HEK293 (cell line): ENCODE results near the gene SBSN.

Source experiments
- FEZF1 ChIP-seq: fragments of 450-650 bp; formaldehyde crosslinking; IDR thresholded peaks from 2 replicates; pipeline ENCODE4 v1.5.1; 2016; ENCODE audit warnings: missing biosample characterization, missing genetic modification characterization
- GFI1B ChIP-seq: fragments of 450-650 bp; formaldehyde crosslinking; IDR thresholded peaks from 2 replicates; pipeline ENCODE4 v1.5.1; 2016; ENCODE audit warnings: missing biosample characterization, missing genetic modification characterization
- KLF16 ChIP-seq: fragments of 450-650 bp; formaldehyde crosslinking; IDR thresholded peaks from 2 replicates; pipeline ENCODE4 v1.5.1; 2017; ENCODE audit warnings: missing biosample characterization, missing genetic modification characterization
- OVOL3 ChIP-seq: fragments of 450-650 bp; formaldehyde crosslinking; IDR thresholded peaks from 2 replicates; pipeline ENCODE4 v1.5.1; 2016; ENCODE audit warnings: missing biosample characterization, missing genetic modification characterization
- ZNF274 ChIP-seq, 2 experiments: fragments of 200-500 bp in 1 of 2; fragments of 450-650 bp in 1 of 2; sonication (Bioruptor generic) in 1 of 2; formaldehyde crosslinking in 1 of 2; IDR thresholded peaks; 2 replicates each; pipeline versions ENCODE4 v1.5.1 to v1.6.1; 2014 to 2016; ENCODE audit warnings: borderline replicate concordance in 1 of 2, inconsistent platforms in 1 of 2, low read length in 1 of 2, missing biosample characterization in 1 of 2, missing genetic modification characterization in 1 of 2
- ZNF292 ChIP-seq: fragments of 450-650 bp; formaldehyde crosslinking; IDR thresholded peaks from 2 replicates; pipeline ENCODE4 v1.5.1; 2016; ENCODE audit warnings: low read depth, missing biosample characterization, missing genetic modification characterization, borderline replicate concordance
- ZNF311 ChIP-seq: fragments of 450-650 bp; formaldehyde crosslinking; IDR thresholded peaks from 2 replicates; pipeline ENCODE4 v1.5.1; 2017; ENCODE audit warnings: missing biosample characterization, missing genetic modification characterization, borderline replicate concordance
- ZNF350 ChIP-seq: fragments of 450-650 bp; formaldehyde crosslinking; IDR thresholded peaks from 2 replicates; pipeline ENCODE4 v1.5.0; 2017; ENCODE audit warnings: missing biosample characterization, mild to moderate bottlenecking, missing genetic modification characterization
- ZNF433 ChIP-seq: fragments of 450-650 bp; formaldehyde crosslinking; IDR thresholded peaks from 2 replicates; pipeline ENCODE4 v1.5.1; 2016; ENCODE audit warnings: missing biosample characterization, missing genetic modification characterization, low read depth
- ZNF529 ChIP-seq: fragments of 450-650 bp; formaldehyde crosslinking; IDR thresholded peaks from 2 replicates; pipeline ENCODE4 v1.5.1; 2017; ENCODE audit warnings: missing genetic modification characterization, missing biosample characterization; ENCODE audit not compliant: insufficient replicate concordance
- ZNF664 ChIP-seq: fragments of 450-650 bp; formaldehyde crosslinking; IDR thresholded peaks from 2 replicates; pipeline ENCODE4 v1.5.1; 2016; ENCODE audit warnings: missing biosample characterization, missing genetic modification characterization
- ZNF792 ChIP-seq: fragments of 450-650 bp; formaldehyde crosslinking; IDR thresholded peaks from 2 replicates; pipeline ENCODE4 v1.5.1; 2016; ENCODE audit warnings: missing biosample characterization, missing genetic modification characterization
- TF ChIP-seq, protein P1 (sequence below): fragments of 450-650 bp; formaldehyde crosslinking; conservative IDR thresholded peaks from 2 replicates; pipeline ENCODE4 v1.5.1; 2016; ENCODE audit warnings: low read depth, missing biosample characterization, missing genetic modification characterization
- TF ChIP-seq, protein P2 (sequence below): fragments of 450-650 bp; IDR thresholded peaks from 2 replicates; pipeline ENCODE4 v1.5.1; 2018; ENCODE audit warnings: missing biosample characterization, mild to moderate bottlenecking, missing genetic modification characterization
- TF ChIP-seq, protein P3 (sequence below): fragments of 450-650 bp; formaldehyde crosslinking; IDR thresholded peaks from 2 replicates; pipeline ENCODE4 v1.5.1; 2017; ENCODE audit warnings: missing biosample characterization, missing genetic modification characterization
- TF ChIP-seq, protein P4 (sequence below): fragments of 450-650 bp; formaldehyde crosslinking; IDR thresholded peaks from 2 replicates; pipeline ENCODE4 v1.5.1; 2016; ENCODE audit warnings: missing biosample characterization, missing genetic modification characterization
- TF ChIP-seq, protein P5 (sequence below): fragments of 450-650 bp; formaldehyde crosslinking; IDR thresholded peaks from 2 replicates; pipeline ENCODE4 v1.5.1; 2016; ENCODE audit warnings: missing biosample characterization, missing genetic modification characterization
- TF ChIP-seq, protein P6 (sequence below): fragments of 450-650 bp; formaldehyde crosslinking; IDR thresholded peaks from 2 replicates; pipeline ENCODE4 v1.5.1; 2016; ENCODE audit warnings: missing biosample characterization, missing genetic modification characterization
- TF ChIP-seq, protein P7 (sequence below): fragments of 450-650 bp; formaldehyde crosslinking; IDR thresholded peaks from 2 replicates; pipeline ENCODE4 v1.5.1; 2016; ENCODE audit warnings: missing biosample characterization, missing genetic modification characterization

SBSN gene

DNA sequence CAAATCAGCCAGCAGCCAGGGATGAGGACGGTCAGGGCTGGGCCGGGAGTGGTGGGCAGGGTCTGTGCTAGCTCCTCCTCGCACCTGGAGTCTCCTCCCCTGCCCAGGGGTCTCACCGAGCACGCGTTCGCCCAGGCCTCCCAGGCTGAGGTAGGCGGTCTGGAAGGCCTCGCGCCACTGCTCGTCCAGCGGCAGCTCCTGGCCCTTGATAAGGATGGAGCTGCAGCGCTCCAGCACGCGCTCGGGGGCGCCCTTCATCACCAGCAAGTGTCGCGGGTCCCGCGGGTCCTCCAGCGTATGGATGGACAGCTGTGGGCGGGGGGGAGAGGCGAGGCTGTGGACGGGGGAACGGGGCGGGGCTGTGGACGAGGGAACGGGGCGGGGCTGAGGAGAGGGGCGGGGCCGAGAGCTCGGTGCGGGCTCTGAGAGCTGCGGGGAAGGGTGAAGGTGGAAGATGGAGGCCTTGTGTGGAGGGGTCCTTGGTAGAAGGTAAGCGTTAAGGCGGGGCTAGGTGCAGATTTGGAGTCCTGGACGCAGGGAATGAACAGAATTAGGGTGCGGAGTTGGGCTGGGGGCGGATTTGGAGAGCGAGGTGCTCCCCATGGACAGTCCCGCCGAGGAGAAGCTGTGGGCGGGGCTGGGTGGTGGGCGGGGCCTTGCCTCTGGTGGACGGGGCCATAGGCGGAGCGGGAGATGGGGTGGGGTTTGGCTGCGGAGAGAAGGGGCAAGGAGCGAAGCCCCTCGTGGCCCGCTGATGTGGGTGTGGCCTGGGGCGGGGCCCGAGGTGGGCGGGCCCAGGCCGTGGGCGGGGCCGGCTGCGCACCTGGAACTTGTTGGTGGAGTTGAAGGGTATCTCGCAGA, 29.7 kb upstream of the SBSN start (continued):
- TF ChIP-seq, protein P1, sequence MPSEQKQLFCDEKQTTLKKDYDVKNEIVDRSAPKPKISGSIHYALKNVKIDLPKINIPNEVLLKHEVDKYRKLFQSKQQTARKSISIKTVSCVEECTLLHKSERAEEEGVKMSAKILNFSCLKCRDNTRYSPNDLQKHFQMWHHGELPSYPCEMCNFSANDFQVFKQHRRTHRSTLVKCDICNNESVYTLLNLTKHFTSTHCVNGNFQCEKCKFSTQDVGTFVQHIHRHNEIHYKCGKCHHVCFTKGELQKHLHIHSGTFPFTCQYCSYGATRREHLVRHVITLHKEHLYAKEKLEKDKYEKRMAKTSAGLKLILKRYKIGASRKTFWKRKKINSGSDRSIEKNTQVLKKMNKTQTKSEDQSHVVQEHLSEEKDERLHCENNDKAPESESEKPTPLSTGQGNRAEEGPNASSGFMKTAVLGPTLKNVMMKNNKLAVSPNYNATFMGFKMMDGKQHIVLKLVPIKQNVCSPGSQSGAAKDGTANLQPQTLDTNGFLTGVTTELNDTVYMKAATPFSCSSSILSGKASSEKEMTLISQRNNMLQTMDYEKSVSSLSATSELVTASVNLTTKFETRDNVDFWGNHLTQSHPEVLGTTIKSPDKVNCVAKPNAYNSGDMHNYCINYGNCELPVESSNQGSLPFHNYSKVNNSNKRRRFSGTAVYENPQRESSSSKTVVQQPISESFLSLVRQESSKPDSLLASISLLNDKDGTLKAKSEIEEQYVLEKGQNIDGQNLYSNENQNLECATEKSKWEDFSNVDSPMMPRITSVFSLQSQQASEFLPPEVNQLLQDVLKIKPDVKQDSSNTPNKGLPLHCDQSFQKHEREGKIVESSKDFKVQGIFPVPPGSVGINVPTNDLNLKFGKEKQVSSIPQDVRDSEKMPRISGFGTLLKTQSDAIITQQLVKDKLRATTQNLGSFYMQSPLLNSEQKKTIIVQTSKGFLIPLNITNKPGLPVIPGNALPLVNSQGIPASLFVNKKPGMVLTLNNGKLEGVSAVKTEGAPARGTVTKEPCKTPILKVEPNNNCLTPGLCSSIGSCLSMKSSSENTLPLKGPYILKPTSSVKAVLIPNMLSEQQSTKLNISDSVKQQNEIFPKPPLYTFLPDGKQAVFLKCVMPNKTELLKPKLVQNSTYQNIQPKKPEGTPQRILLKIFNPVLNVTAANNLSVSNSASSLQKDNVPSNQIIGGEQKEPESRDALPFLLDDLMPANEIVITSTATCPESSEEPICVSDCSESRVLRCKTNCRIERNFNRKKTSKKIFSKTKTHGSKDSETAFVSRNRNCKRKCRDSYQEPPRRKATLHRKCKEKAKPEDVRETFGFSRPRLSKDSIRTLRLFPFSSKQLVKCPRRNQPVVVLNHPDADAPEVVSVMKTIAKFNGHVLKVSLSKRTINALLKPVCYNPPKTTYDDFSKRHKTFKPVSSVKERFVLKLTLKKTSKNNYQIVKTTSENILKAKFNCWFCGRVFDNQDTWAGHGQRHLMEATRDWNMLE (tag by site-specific recombination), result no peak
- TF ChIP-seq ZNF292 (no peak), ZNF664 (no peak), FEZF1 (tag by site-specific recombination) (no peak), KLF16 (tag by site-specific recombination) (peak; percentile 99), ZNF792 (tag by site-specific recombination) (no peak; the same call in 1 of the 2 replicates), GFI1B (tag by site-specific recombination) (no peak), ZNF274 (IDR thresholded peaks at IDR 0.05; ENCODE audit: low read length) (no peak), ZNF274 (tag by site-specific recombination; IDR thresholded peaks at IDR 0.05; ENCODE audit: borderline replicate concordance) (no peak; the same call in 1 of the 2 replicates), ZNF529 (tag by site-specific recombination) (no peak), ZNF350 (tag by site-specific recombination) (no peak), OVOL3 (no peak), ZNF433 (no peak), ZNF311 (tag by site-specific recombination) (no peak)
- TF ChIP-seq, protein P2, sequence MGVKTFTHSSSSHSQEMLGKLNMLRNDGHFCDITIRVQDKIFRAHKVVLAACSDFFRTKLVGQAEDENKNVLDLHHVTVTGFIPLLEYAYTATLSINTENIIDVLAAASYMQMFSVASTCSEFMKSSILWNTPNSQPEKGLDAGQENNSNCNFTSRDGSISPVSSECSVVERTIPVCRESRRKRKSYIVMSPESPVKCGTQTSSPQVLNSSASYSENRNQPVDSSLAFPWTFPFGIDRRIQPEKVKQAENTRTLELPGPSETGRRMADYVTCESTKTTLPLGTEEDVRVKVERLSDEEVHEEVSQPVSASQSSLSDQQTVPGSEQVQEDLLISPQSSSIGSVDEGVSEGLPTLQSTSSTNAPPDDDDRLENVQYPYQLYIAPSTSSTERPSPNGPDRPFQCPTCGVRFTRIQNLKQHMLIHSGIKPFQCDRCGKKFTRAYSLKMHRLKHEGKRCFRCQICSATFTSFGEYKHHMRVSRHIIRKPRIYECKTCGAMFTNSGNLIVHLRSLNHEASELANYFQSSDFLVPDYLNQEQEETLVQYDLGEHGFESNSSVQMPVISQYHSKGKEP (tag by site-specific recombination), result no peak
- TF ChIP-seq, protein P3, sequence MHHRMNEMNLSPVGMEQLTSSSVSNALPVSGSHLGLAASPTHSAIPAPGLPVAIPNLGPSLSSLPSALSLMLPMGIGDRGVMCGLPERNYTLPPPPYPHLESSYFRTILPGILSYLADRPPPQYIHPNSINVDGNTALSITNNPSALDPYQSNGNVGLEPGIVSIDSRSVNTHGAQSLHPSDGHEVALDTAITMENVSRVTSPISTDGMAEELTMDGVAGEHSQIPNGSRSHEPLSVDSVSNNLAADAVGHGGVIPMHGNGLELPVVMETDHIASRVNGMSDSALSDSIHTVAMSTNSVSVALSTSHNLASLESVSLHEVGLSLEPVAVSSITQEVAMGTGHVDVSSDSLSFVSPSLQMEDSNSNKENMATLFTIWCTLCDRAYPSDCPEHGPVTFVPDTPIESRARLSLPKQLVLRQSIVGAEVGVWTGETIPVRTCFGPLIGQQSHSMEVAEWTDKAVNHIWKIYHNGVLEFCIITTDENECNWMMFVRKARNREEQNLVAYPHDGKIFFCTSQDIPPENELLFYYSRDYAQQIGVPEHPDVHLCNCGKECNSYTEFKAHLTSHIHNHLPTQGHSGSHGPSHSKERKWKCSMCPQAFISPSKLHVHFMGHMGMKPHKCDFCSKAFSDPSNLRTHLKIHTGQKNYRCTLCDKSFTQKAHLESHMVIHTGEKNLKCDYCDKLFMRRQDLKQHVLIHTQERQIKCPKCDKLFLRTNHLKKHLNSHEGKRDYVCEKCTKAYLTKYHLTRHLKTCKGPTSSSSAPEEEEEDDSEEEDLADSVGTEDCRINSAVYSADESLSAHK (tag by site-specific recombination), result no peak
- TF ChIP-seq, protein P4, sequence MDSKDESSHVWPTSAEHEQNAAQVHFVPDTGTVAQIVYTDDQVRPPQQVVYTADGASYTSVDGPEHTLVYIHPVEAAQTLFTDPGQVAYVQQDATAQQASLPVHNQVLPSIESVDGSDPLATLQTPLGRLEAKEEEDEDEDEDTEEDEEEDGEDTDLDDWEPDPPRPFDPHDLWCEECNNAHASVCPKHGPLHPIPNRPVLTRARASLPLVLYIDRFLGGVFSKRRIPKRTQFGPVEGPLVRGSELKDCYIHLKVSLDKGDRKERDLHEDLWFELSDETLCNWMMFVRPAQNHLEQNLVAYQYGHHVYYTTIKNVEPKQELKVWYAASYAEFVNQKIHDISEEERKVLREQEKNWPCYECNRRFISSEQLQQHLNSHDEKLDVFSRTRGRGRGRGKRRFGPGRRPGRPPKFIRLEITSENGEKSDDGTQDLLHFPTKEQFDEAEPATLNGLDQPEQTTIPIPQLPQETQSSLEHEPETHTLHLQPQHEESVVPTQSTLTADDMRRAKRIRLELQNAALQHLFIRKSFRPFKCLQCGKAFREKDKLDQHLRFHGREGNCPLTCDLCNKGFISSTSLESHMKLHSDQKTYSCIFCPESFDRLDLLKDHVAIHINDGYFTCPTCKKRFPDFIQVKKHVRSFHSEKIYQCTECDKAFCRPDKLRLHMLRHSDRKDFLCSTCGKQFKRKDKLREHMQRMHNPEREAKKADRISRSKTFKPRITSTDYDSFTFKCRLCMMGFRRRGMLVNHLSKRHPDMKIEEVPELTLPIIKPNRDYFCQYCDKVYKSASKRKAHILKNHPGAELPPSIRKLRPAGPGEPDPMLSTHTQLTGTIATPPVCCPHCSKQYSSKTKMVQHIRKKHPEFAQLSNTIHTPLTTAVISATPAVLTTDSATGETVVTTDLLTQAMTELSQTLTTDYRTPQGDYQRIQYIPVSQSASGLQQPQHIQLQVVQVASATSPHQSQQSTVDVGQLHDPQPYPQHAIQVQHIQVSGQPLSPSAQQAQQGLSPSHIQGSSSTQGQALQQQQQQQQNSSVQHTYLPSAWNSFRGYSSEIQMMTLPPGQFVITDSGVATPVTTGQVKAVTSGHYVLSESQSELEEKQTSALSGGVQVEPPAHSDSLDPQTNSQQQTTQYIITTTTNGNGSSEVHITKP (tag by site-specific recombination), result peak; percentile 97
- TF ChIP-seq, protein P5, sequence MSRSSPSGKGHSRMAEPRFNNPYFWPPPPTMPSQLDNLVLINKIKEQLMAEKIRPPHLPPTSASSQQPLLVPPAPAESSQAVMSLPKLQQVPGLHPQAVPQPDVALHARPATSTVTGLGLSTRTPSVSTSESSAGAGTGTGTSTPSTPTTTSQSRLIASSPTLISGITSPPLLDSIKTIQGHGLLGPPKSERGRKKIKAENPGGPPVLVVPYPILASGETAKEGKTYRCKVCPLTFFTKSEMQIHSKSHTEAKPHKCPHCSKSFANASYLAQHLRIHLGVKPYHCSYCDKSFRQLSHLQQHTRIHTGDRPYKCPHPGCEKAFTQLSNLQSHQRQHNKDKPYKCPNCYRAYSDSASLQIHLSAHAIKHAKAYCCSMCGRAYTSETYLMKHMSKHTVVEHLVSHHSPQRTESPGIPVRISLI (tag by site-specific recombination), result no peak
- TF ChIP-seq, protein P6, sequence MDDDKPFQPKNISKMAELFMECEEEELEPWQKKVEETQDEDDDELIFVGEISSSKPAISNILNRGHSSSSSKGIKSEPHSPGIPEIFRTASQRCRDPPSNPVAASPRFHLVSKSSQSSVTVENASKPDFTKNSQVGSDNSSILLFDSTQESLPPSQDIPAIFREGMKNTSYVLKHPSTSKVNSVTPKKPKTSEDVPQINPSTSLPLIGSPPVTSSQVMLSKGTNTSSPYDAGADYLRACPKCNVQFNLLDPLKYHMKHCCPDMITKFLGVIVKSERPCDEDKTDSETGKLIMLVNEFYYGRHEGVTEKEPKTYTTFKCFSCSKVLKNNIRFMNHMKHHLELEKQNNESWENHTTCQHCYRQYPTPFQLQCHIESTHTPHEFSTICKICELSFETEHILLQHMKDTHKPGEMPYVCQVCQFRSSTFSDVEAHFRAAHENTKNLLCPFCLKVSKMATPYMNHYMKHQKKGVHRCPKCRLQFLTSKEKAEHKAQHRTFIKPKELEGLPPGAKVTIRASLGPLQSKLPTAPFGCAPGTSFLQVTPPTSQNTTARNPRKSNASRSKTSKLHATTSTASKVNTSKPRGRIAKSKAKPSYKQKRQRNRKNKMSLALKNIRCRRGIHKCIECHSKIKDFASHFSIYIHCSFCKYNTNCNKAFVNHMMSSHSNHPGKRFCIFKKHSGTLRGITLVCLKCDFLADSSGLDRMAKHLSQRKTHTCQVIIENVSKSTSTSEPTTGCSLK, result no peak
- TF ChIP-seq, protein P7, sequence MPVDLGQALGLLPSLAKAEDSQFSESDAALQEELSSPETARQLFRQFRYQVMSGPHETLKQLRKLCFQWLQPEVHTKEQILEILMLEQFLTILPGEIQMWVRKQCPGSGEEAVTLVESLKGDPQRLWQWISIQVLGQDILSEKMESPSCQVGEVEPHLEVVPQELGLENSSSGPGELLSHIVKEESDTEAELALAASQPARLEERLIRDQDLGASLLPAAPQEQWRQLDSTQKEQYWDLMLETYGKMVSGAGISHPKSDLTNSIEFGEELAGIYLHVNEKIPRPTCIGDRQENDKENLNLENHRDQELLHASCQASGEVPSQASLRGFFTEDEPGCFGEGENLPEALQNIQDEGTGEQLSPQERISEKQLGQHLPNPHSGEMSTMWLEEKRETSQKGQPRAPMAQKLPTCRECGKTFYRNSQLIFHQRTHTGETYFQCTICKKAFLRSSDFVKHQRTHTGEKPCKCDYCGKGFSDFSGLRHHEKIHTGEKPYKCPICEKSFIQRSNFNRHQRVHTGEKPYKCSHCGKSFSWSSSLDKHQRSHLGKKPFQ (tag by site-specific recombination), result no peak
